Testis (tissue), 3 donors: ENCODE measurements around the gene CD28. TPM values are rescaled to one million over a fixed set of nuclear protein-coding genes. Genes with fewer than 3 reads are reported as not detected.

Source experiments
- DNase-seq: peaks from one replicate; pipeline ENCODE4 v3.0.0-alpha.2; 2019
- H3K27ac ChIP-seq, 2 donors: fragments of 200-600 bp; sonication (generic); one replicate each; pipeline ENCODE4 v1.5.1; 2019
- H3K27me3 ChIP-seq: fragments of 200-600 bp; sonication (generic); one replicate; pipeline ENCODE4 v1.5.1; 2019
- H3K36me3 ChIP-seq: fragments of 200-600 bp; sonication (generic); one replicate; pipeline ENCODE4 v1.5.1; 2017; ENCODE audit warnings: low read depth; ENCODE audit errors: missing control alignments
- H3K4me1 ChIP-seq: fragments of 200-600 bp; sonication (generic); one replicate; pipeline ENCODE4 v1.5.1; 2019
- H3K4me3 ChIP-seq, 2 donors: fragments of 200-600 bp; sonication (generic); one replicate each; pipeline ENCODE4 v1.5.1; 2017 to 2019
- H3K9me3 ChIP-seq: fragments of 200-600 bp; sonication (generic); one replicate; pipeline ENCODE4 v1.5.1; 2017
- CTCF ChIP-seq, 3 experiments: fragments of 450-650 bp in 2 of 3; fragments of 200-600 bp in 1 of 3; sonication (generic) in 1 of 3; IDR thresholded peaks; one replicate each; pipeline ENCODE4 v1.5.1; 2016 to 2019; ENCODE audit warnings: antibody characterized with exemption in 3 of 3, mild to moderate bottlenecking in 2 of 3, moderate library complexity in 1 of 3
- POLR2A ChIP-seq: fragments of 450-650 bp; IDR thresholded peaks from one replicate; pipeline ENCODE4 v1.6.1; 2017; ENCODE audit warnings: antibody characterized with exemption, mild to moderate bottlenecking, moderate library complexity
- WGBS, 2 donors: methylation state at CpG; one replicate each; pipeline ENCODE4 v1.1.5; 2018; 5-methylcytosine and 5-hydroxymethylcytosine counted together
- intact Hi-C: fragments of 100-400 bp; cut with DNase I; formaldehyde crosslinking; loops from one replicate; pipeline ENCODE4 v1.15.1; 2023; ENCODE audit warnings: low total_unique reads
- polyA plus RNA-seq: library from polyadenylated mRNA; stranded (reverse); fragments of 350-450 nt; fragmentation: Illumina TruSeq; extraction: RNeasy Lipid Tissue Mini Kit (QIAGEN cat#74804); gene quantifications from one replicate; pipeline ENCODE4 v1.2.3, GENCODE V29; 2014; ENCODE audit warnings: low read depth, low replicate concordance; ENCODE audit not compliant: insufficient read depth
- total RNA-seq, 2 donors: library from RNA; depleted of rRNA; stranded (reverse); fragments of >200 nt; gene quantifications; one replicate each; pipeline ENCODE4 v1.2.3, GENCODE V29; 2016

CD28 gene
- total and polyA plus RNA-seq, 3 donors from 2014 or later: 0.24 to 0.91 (median 0.43) TPM

DNA sequence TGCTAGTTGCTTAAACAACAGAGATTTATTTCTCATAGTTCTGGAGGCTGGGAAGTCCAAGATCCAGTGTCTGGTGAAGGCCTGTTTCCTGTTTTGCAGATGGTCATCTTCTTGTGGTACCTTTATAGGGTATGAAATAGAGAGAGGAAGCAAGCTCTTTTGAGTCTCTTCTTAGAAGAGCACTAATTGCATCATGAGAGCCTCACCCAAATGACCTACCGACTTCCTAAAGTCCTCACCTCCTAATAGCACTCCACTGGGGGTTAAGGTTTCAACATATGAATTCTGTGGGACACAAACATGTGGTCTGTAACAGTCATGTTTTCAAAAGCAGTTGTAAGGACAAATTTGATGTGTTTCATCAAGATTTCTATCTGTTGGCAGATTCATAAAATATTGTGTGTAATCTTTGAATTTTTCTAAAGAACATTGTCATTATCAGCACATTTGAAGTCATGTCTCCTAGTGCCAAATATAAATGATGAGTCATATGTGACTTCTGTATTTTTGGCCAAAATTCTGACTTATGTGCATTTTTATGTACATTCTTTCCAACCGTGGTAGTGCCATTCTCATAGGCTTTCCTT is 45.3 kb downstream of the CD28 start:
- 78 to 86% methylated on average over 2 of the region's 2 CpGs for WGBS, 2 donors
- DNase-seq: no peak
- Histone ChIP-seq H3K4me1 (no peaks in the 10 kb centered on the region), H3K27me3 (no peaks in the 10 kb centered on the region), H3K36me3 (no peaks in the 10 kb centered on the region), H3K27ac (no peak overlapping the region), H3K9me3 (no peaks in the 10 kb centered on the region), H3K4me3 (no peak overlapping the region)
- intact Hi-C loops: no loop called here
- TF ChIP-seq CTCF (IDR thresholded peaks at IDR 0.05): no peak
- no peak for TF ChIP-seq POLR2A

- 73 to 79% methylated on average over 1 of the region's 1 CpG for WGBS, 2 donors
- DNase-seq: no peak
- Histone ChIP-seq H3K27me3 (no peaks in the 10 kb centered on the region), H3K36me3 (no peaks in the 10 kb centered on the region), H3K4me1 (no peaks in the 10 kb centered on the region), H3K27ac (no peak overlapping the region), H3K4me3 (no peak overlapping the region), H3K9me3 (no peaks in the 10 kb centered on the region)
- intact Hi-C loops: no loop called here
- TF ChIP-seq CTCF (IDR thresholded peaks at IDR 0.05) (no peak), POLR2A (no peak)
These were observed 49.7 kb downstream of the CD28 start for GRCh38 chr2:203756161-203756560.

DNA sequence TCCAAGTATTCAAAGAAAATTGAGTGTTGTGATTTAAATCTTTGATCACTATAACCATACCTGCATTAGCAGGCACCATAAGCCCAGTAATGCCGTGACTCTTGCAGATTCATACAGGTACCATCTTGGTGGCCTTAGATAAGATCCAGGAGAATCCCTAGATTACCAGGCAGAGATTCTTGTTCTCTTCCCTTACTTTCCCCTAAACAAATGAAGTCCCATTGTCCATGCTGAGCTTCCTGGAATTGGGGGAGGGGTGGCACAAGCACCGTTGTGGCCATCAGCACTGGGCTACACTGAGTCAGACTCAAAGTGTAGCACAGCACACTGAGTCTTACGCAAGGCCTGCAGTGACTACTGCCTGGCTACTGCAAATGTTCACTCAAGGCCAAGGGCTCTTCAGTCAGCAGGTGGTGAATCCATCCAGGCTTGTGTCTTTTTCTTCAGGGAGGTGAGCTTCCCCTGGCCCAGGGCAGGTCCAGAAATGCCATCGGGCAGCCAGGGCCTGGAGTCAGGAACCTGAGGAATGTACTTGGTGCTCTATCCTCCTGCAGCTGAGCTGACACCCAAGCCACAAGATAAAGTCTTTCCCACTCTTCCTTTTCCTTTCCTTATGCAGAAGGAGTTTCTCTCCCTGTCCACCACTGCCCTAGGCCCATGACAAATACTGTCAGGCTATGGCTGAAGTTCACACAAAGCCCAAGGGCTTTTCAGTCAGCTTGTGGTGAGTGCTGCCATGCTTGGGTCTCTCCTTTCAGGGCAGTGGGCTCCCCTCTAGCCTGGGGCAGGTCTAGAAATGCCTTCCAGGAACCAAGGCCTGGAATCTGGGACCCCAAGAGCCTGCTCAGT is 52.6 kb downstream of the CD28 start:
- no peaks in the 10 kb centered on the region for H3K4me1 ChIP-seq
- 61 to 86% methylated on average over 3 to 4 of the region's 4 CpGs for WGBS, 2 donors
- H3K36me3 ChIP-seq: no peaks in the 10 kb centered on the region
- TF ChIP-seq CTCF (IDR thresholded peaks at IDR 0.05): no peak
- TF ChIP-seq POLR2A: no peak
- no peaks in the 10 kb centered on the region for H3K27me3 ChIP-seq
- intact Hi-C loops: no loop called here
- no peak for DNase-seq
- no peak overlapping the region for H3K4me3 ChIP-seq
- H3K27ac ChIP-seq: no peak overlapping the region
- no peaks in the 10 kb centered on the region for H3K9me3 ChIP-seq

GRCh38 chr2:203759690-203760365 is 53.4 kb downstream of the CD28 start:
- WGBS, 2 donors: 96 to 100% methylated on average over 4 of the region's 4 CpGs

More at GRCh38 chr2:203759690-203760365, 53.4 kb downstream of the CD28 start:
- no peak for TF ChIP-seq CTCF (IDR thresholded peaks at IDR 0.05)
- no peak for TF ChIP-seq POLR2A
- intact Hi-C loops: no loop called here
- H3K27me3 ChIP-seq: no peaks in the 10 kb centered on the region
- DNase-seq: no peak
- H3K4me1 ChIP-seq: no peaks in the 10 kb centered on the region
- H3K4me3 ChIP-seq: no peak overlapping the region
- no peaks in the 10 kb centered on the region for H3K9me3 ChIP-seq
- no peak overlapping the region for H3K27ac ChIP-seq
- no peaks in the 10 kb centered on the region for H3K36me3 ChIP-seq
